Endothelial cell of umbilical vein (primary cell): Measurements from ENCODE around the gene GPR157. TPM values are rescaled to one million over a fixed set of nuclear protein-coding genes. Genes with fewer than 3 reads are reported as not detected.

Experiments used
- BruUV-seq: library from RNA; stranded (reverse); fragments of 400-500 nt; replicated peaks from 2 replicates; lab custom pipeline; 2021; lab: Mats Ljungman, UMichigan
- CTCF ChIA-PET: fragments of 300-600, 350-600 bp; sonication (Branson Sonifier 250); formaldehyde crosslinking; loops from one replicate; lab custom pipeline; 2021; ENCODE audit warnings: antibody characterized with exemption, inconsistent platforms; lab: Charles Lee
- POLR2A ChIA-PET: fragments of 300-600, 350-600 bp; sonication (Branson Sonifier 250); formaldehyde crosslinking; loops from one replicate; lab custom pipeline; 2021; ENCODE audit warnings: antibody characterized with exemption, inconsistent platforms; lab: Charles Lee
- DNase-seq: peaks from one replicate; pipeline ENCODE4 v3.0.0-alpha.2; 2011; ENCODE audit warnings: low read depth, low spot score
- FAIRE-seq: peaks from 2 replicates; lab custom pipeline; 2011; peaks lifted over from hg19 to GRCh38; lab: Jason Lieb, UNC
- H2AFZ ChIP-seq: 2 replicates; pipeline ENCODE4 v1.6.0; 2012; ENCODE audit warnings: low read depth, low read length, control low read depth, inconsistent platforms
- H3K27ac ChIP-seq: 2 replicates; pipeline ENCODE4 v1.5.1; 2011; ENCODE audit warnings: low read depth, mild to moderate bottlenecking, control low read depth, low read length, moderate library complexity; ENCODE audit not compliant: insufficient read depth
- H3K27me3 ChIP-seq, 2 experiments: 2 replicates each; pipeline versions ENCODE4 v1.6.0 to v1.6.1; 2011; ENCODE audit warnings: low read length in 2 of 2, mixed read lengths in 1 of 2; ENCODE audit not compliant: control insufficient read depth in 2 of 2, insufficient read depth in 2 of 2
- H3K36me3 ChIP-seq, 2 experiments: 2 replicates in 1 of 2; 3 replicates in 1 of 2; pipeline ENCODE4 v1.5.1; 2011; ENCODE audit warnings: low read length in 2 of 2, mild to moderate bottlenecking in 1 of 2, moderate library complexity in 1 of 2; ENCODE audit not compliant: control insufficient read depth in 2 of 2, insufficient read depth in 2 of 2; ENCODE audit errors: extremely low read depth in 1 of 2
- H3K4me1 ChIP-seq: 3 replicates; pipeline ENCODE4 v1.5.1; 2011; ENCODE audit warnings: mild to moderate bottlenecking, low read length; ENCODE audit not compliant: control insufficient read depth, insufficient read depth; ENCODE audit errors: extremely low read depth
- H3K4me2 ChIP-seq: 2 replicates; pipeline ENCODE4 v1.6.1; 2011; ENCODE audit warnings: low read length, control low read depth, mixed read lengths; ENCODE audit not compliant: insufficient read depth
- H3K4me3 ChIP-seq, 3 experiments: fragments of 200-600 bp in 1 of 3; sonication (generic), shearing (Covaris generic) in 1 of 3; replicated peaks in 1 of 3; 2 replicates each; pipeline ENCODE4 v1.5.1; 2011 to 2016; ENCODE audit warnings: control low read depth in 3 of 3, low read length in 3 of 3, mild to moderate bottlenecking in 2 of 3, inconsistent platforms in 1 of 3, low read depth in 1 of 3, moderate library complexity in 1 of 3; ENCODE audit not compliant: insufficient read depth in 1 of 3
- H3K79me2 ChIP-seq: 2 replicates; pipeline ENCODE4 v1.6.0; 2012; ENCODE audit warnings: low read length, inconsistent platforms; ENCODE audit not compliant: control insufficient read depth, insufficient read depth
- H3K9ac ChIP-seq: replicated peaks from 2 replicates; pipeline ENCODE3; 2011; ENCODE audit warnings: low read length, control low read depth; ENCODE audit not compliant: insufficient read depth; ENCODE audit errors: extremely low read depth
- H3K9me1 ChIP-seq: replicated peaks from 3 replicates; pipeline ENCODE4 v1.6.0; 2011; ENCODE audit warnings: mild to moderate bottlenecking, low read length; ENCODE audit not compliant: control insufficient read depth, insufficient read depth; ENCODE audit errors: extremely low read depth
- H3K9me3 ChIP-seq: replicated peaks from 2 replicates; pipeline ENCODE4 v1.5.1; 2012; ENCODE audit warnings: low read length, inconsistent platforms; ENCODE audit not compliant: control insufficient read depth, insufficient read depth
- H4K20me1 ChIP-seq: replicated peaks from 2 replicates; pipeline ENCODE3; 2011; ENCODE audit warnings: mild to moderate bottlenecking, low read length; ENCODE audit not compliant: control insufficient read depth, insufficient read depth; ENCODE audit errors: extremely low read depth
- CTCF ChIP-seq, 2 donors: IDR thresholded peaks; 1 replicate in 1 of 2; 2 replicates in 1 of 2; pipeline ENCODE4 v1.5.1; 2011; ENCODE audit warnings: low read length in 2 of 2, mild to moderate bottlenecking in 2 of 2, moderate library complexity in 2 of 2, control low read depth in 1 of 2, inconsistent platforms in 1 of 2, low read depth in 1 of 2; ENCODE audit not compliant: insufficient read depth in 1 of 2; ENCODE audit errors: extremely low read depth in 1 of 2
- EZH2 ChIP-seq: IDR thresholded peaks from 2 replicates; pipeline ENCODE4 v1.6.1; 2012; ENCODE audit warnings: borderline replicate concordance, low read depth, mild to moderate bottlenecking, moderate library complexity, low read length, inconsistent platforms; ENCODE audit not compliant: severe bottlenecking
- FOS ChIP-seq: IDR thresholded peaks from 2 replicates; pipeline ENCODE4 v1.6.1; 2011; ENCODE audit warnings: mild to moderate bottlenecking, low read length, moderate library complexity, borderline replicate concordance; ENCODE audit not compliant: insufficient read depth
- GATA2 ChIP-seq: IDR thresholded peaks from 2 replicates; pipeline ENCODE4 v1.7.0; 2011; ENCODE audit warnings: low read depth, mild to moderate bottlenecking, moderate library complexity, mixed read lengths, low read length; ENCODE audit not compliant: insufficient read length, insufficient read depth
- JUN ChIP-seq: IDR thresholded peaks from 2 replicates; pipeline ENCODE4 v1.6.1; 2011; ENCODE audit warnings: borderline replicate concordance, low read depth; ENCODE audit not compliant: insufficient read length, insufficient read depth
- MAX ChIP-seq: IDR thresholded peaks from 2 replicates; pipeline ENCODE4 v1.6.1; 2011; ENCODE audit not compliant: insufficient read depth, insufficient read length
- MYC ChIP-seq: IDR thresholded peaks from one replicate; pipeline ENCODE4 v1.6.1; 2011; ENCODE audit warnings: mild to moderate bottlenecking, low read depth, low read length
- POLR2A ChIP-seq: IDR thresholded peaks from 2 replicates; pipeline ENCODE4 v1.6.1; 2012; ENCODE audit warnings: low read depth, mild to moderate bottlenecking, control low read depth, low read length
- POLR2AphosphoS5 ChIP-seq: IDR thresholded peaks from 2 replicates; pipeline ENCODE4 v1.6.1; 2012; ENCODE audit warnings: low read depth, mild to moderate bottlenecking, control low read depth, low read length, moderate library complexity; ENCODE audit not compliant: insufficient read depth
- dilution Hi-C: fragments of 300-500 bp; cut with MboI; formaldehyde crosslinking; loops from one replicate; pipeline ENCODE4 v1.15.0; 2019; ENCODE audit warnings: low sequenced_read_pairs; ENCODE audit not compliant: extremely low pct_ligation_motif_present
- intact Hi-C: fragments of 100-400 bp; cut with micrococcal nuclease; formaldehyde crosslinking; loops from one replicate; pipeline ENCODE4 v1.10.0; 2022
- polyA plus RNA-seq, 4 experiments: library from polyadenylated mRNA; depleted of rRNA in 3 of 4; stranded (reverse) in 3 of 4; unstranded in 1 of 4; fragments of >200 nt; gene quantifications; 2 replicates each; pipeline versions ENCODE4 v1.2.1 to v1.2.3, GENCODE V29; 2011 to 2012; ENCODE audit warnings: missing spikeins in 1 of 4
- total RNA-seq: library from RNA; stranded (reverse); gene quantifications from 2 replicates; pipeline ENCODE4 v1.2.3, GENCODE V29; 2021

The GPR157 gene
- total and polyA plus RNA-seq, 2 donors (not counting 3 experiments of a cell fraction or from before 2014, with no cell fraction given): 1.0 to 6.5 TPM

GRCh38 chr1:9099555-9099954, 29.3 kb downstream of the GPR157 start:
- no peak for FAIRE-seq
- Histone ChIP-seq H3K4me3 (no peak overlapping the region), H4K20me1 (no peaks in the 10 kb centered on the region), H3K79me2 (no peaks in the 10 kb centered on the region), H2AFZ (no peak overlapping the region), H3K36me3 (no peaks in the 10 kb centered on the region), H3K27me3 (peaks cover 0 to 2% of the 10 kb centered on the region in 2 experiments), H3K9ac (no peak overlapping the region), H3K4me1 (no peaks in the 10 kb centered on the region), H3K9me3 (no peaks in the 10 kb centered on the region), H3K9me1 (no peaks in the 10 kb centered on the region), H3K4me2 (no peak overlapping the region), H3K27ac (no peak overlapping the region)
- DNase-seq: no peak
- dilution Hi-C loops (no loop called here), intact Hi-C loops (no loop called here)
- POLR2A ChIA-PET: no interaction called here
- TF ChIP-seq GATA2: no peak
- no peak for TF ChIP-seq MAX
- CTCF ChIA-PET: interaction anchor here (0.6 to 7.9 kb wide), 6 partner anchors 11 to 184 kb away, joined by 3 to 137 read pairs (median 18); no protein-coding TSS in a partner anchor
- BruUV-seq: no TSS peak

GRCh38 chr1:9097947-9098705, 30.8 kb downstream of the GPR157 start:
- BruUV-seq: no TSS peak
- no peak overlapping the region for H3K4me2 ChIP-seq
- H3K9ac ChIP-seq: no peak overlapping the region
- no peaks in the 10 kb centered on the region for H3K4me1 ChIP-seq
- H3K9me3 ChIP-seq: no peaks in the 10 kb centered on the region
- FAIRE-seq (no peak), DNase-seq (no peak)
- H3K27ac ChIP-seq: no peak overlapping the region
- CTCF ChIA-PET: interaction anchor here (1.3 to 4.3 kb wide), 2 partner anchors 47 to 94 kb away, joined by 4 to 16 read pairs; no protein-coding TSS in a partner anchor
- H3K79me2 ChIP-seq: no peaks in the 10 kb centered on the region
- dilution Hi-C loops: no loop called here
- H4K20me1 ChIP-seq: no peaks in the 10 kb centered on the region
- no peaks in the 10 kb centered on the region for H3K36me3 ChIP-seq
- no peak for TF ChIP-seq POLR2AphosphoS5
- TF ChIP-seq EZH2: no peak
- TF ChIP-seq POLR2A: no peak
- no peak for TF ChIP-seq CTCF (IDR thresholded peaks at IDR 0.05; ENCODE audit: extremely low read depth in 1 of 2, insufficient read depth in 1 of 2, low read depth in 1 of 2, low read length in 2 of 2)
- TF ChIP-seq MYC: no peak
- no peak for TF ChIP-seq GATA2
- TF ChIP-seq FOS: no peak
- TF ChIP-seq MAX: no peak
- no peak for TF ChIP-seq JUN
- POLR2A ChIA-PET: no interaction called here
- H3K27me3 ChIP-seq: peaks cover 3 to 12% of the 10 kb centered on the region in 2 experiments
- H3K4me3 ChIP-seq: no peak overlapping the region
- H2AFZ ChIP-seq: no peak overlapping the region
- H3K9me1 ChIP-seq: no peaks in the 10 kb centered on the region
- intact Hi-C loops: no loop called here
